Adrenal gland (tissue), 12 donors: ENCODE data around the gene CCDC83. TPM values are rescaled to one million over a fixed set of nuclear protein-coding genes. Genes with fewer than 3 reads are reported as not detected.

Source experiments
- DNase-seq, 7 donors: peaks; one replicate each; pipeline ENCODE4 v3.0.0-alpha.2; 2019 to 2020
- H3K27ac ChIP-seq, 5 donors: fragments of 200-600 bp; sonication (generic) in 4 of 5; 1 replicate in 3 of 5; 2 replicates in 2 of 5; pipeline versions ENCODE4 v1.5.1 to v1.8.0; 2016 to 2020; ENCODE audit warnings: mild to moderate bottlenecking in 1 of 5
- H3K27me3 ChIP-seq: fragments of 200-600 bp; 2 replicates; pipeline ENCODE4 v1.8.0; 2021
- H3K36me3 ChIP-seq, 2 donors: fragments of 200-600 bp; replicated peaks in 1 of 2; 1 replicate in 1 of 2; 2 replicates in 1 of 2; pipeline versions ENCODE4 v1.5.1 to v1.8.0; 2018 to 2022
- H3K4me1 ChIP-seq, 2 donors: fragments of 200-600 bp; replicated peaks in 1 of 2; 1 replicate in 1 of 2; 2 replicates in 1 of 2; pipeline versions ENCODE4 v1.5.1 to v1.8.0; 2018 to 2021
- H3K4me3 ChIP-seq, 4 donors: fragments of 200-600 bp; sonication (generic) in 3 of 4; one replicate each; pipeline ENCODE4 v1.5.1; 2016 to 2018
- H3K9me3 ChIP-seq, 3 donors: fragments of 200-600 bp; sonication (generic) in 1 of 3; replicated peaks in 1 of 3; 1 replicate in 2 of 3; 2 replicates in 1 of 3; pipeline versions ENCODE4 v1.5.1 to v1.8.0; 2016 to 2021
- CTCF ChIP-seq, 6 experiments: fragments of 450-650 bp in 4 of 6; fragments of 200-600 bp in 2 of 6; sonication (generic) in 1 of 6; IDR thresholded peaks; 1 replicate in 5 of 6; 2 replicates in 1 of 6; pipeline versions ENCODE4 v1.5.1 to v1.8.0; 2016 to 2021; ENCODE audit warnings: antibody characterized with exemption in 6 of 6, mild to moderate bottlenecking in 2 of 6, moderate library complexity in 1 of 6
- POLR2A ChIP-seq, 2 donors: fragments of 450-650 bp; IDR thresholded peaks; one replicate each; pipeline ENCODE4 v1.6.1; 2017; ENCODE audit warnings: antibody characterized with exemption in 2 of 2, mild to moderate bottlenecking in 2 of 2, moderate library complexity in 1 of 2
- WGBS, 4 donors: extraction: QIAGEN DNeasy Blood & Tissue Kit in 2 of 4; methylation state at CpG; one replicate each; pipeline versions ENCODE4 v1.1.5 to v1.1.7; 2013 to 2017; 5-methylcytosine and 5-hydroxymethylcytosine counted together
- intact Hi-C, 2 donors: fragments of 100-400 bp; cut with DNase I; formaldehyde crosslinking; loops; one replicate each; pipeline versions ENCODE4 v1.14.1 to v1.15.0; 2022 to 2023
- polyA plus RNA-seq, 3 donors: library from polyadenylated mRNA; stranded (reverse); fragments of 200-250 nt in 2 of 3; fragments of 350-450 nt in 1 of 3; fragmentation: Illumina TruSeq in 1 of 3; extraction: RNeasy Lipid Tissue Mini Kit (QIAGEN cat#74804) in 1 of 3; gene quantifications; one replicate each; pipeline ENCODE4 v1.2.3, GENCODE V29; 2013 to 2014
- total RNA-seq, 9 donors: library from RNA; depleted of rRNA in 4 of 9; stranded (reverse); fragments of >200 nt in 4 of 9; fragments of 120-200 nt in 1 of 9; fragmentation: NEBNext Ultra II Directional in 1 of 9; extraction: Animal tissue kit (Norgen Biotek cat#: 25700) in 1 of 9; gene quantifications; one replicate each; pipeline versions ENCODE4 v1.1.0 to v1.2.4, GENCODE V29; 2013 to 2023
- donor health status: healthy with polysubstance abuse.
- donor health status: Bipolar disorder and iron deficiency.
- donor health status: DM: yes; HTN: yes; CAD: no.
- donor health status: DM: no; HTN: no; CAD: no.
- donor health status: DM: no; HTN: no; CAD: no.
- donor health status: DM: yes; HTN: yes; CAD: no.

The CCDC83 gene
- total and polyA plus RNA-seq, 12 donors = not detected

DNA sequence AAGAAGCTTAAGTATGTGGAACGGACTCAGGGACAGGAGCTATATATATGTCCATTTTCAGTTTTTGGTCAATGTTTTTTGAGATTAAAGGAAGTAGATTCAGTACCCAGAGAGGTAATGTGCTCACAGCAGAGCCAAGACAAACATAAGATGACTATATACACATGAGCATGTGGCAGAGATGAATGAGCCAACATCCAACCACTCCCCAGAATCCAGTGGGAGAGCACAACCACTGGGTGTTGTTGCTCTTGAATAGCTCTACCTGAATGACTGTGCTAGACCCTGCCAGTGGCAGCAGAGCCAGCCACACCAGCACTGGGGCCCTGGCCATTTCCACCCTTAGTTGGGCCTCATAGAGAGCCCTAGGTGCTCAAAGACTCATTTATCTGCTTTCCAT, 33.5 kb upstream of the CCDC83 start:
- no peaks in the 10 kb centered on the region for H3K36me3 ChIP-seq
- no peaks in the 10 kb centered on the region for H3K9me3 ChIP-seq
- intact Hi-C loops = no loop called here
- no peak overlapping the region for H3K4me3 ChIP-seq
- 93 to 100% (median 96%) methylated on average over 1 of the region's 1 CpG for WGBS, 4 donors
- DNase-seq = no peak
- no peaks in the 10 kb centered on the region for H3K27me3 ChIP-seq
- H3K27ac ChIP-seq = no peak overlapping the region
- peaks cover 0 to 8% of the 10 kb centered on the region in 2 donors for H3K4me1 ChIP-seq
- no peak for TF ChIP-seq POLR2A (IDR thresholded peaks at IDR 0.05)
- TF ChIP-seq CTCF (IDR thresholded peaks at IDR 0.05) = no peak

GRCh38 chr11:85822814-85823213, 32.4 kb upstream of the CCDC83 start:
- Histone ChIP-seq H3K27ac (no peak overlapping the region), H3K9me3 (no peaks in the 10 kb centered on the region), H3K4me1 (peaks cover 0 to 20% of the 10 kb centered on the region in 2 donors), H3K36me3 (no peaks in the 10 kb centered on the region), H3K4me3 (no peak overlapping the region), H3K27me3 (no peaks in the 10 kb centered on the region)
- DNase-seq = no peak
- TF ChIP-seq POLR2A (IDR thresholded peaks at IDR 0.05) = no peak
- TF ChIP-seq CTCF (IDR thresholded peaks at IDR 0.05) = no peak
- intact Hi-C loops = no loop called here
- WGBS, 4 donors = 86 to 98% (median 90%) methylated on average over 3 of the region's 3 CpGs

DNA sequence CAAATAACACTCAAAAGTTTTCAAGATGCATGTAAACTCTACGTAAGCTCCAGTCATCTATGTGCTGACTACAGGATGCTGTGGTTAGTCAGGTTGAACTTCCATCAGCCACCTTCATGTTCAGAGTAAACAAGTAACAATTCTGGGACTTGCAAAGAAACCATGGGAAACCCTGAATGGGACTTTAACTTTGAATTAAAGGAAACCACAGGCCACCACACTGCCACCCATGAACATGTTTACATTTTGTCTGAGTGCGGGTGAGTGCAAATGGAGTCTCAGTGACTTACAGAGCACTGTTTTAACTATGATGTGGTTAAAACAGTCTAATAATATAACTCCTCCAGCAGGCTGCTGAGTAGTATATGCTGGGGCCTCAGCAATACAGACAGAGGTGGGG, 31.4 kb upstream of the CCDC83 start:
- Histone ChIP-seq H3K4me3 (no peak overlapping the region), H3K27ac (no peak overlapping the region), H3K36me3 (no peaks in the 10 kb centered on the region), H3K27me3 (no peaks in the 10 kb centered on the region), H3K9me3 (no peaks in the 10 kb centered on the region), H3K4me1 (peaks cover 0 to 28% of the 10 kb centered on the region in 2 donors)
- TF ChIP-seq POLR2A (IDR thresholded peaks at IDR 0.05) (no peak), CTCF (IDR thresholded peaks at IDR 0.05) (no peak)
- no peak for DNase-seq
- 79 to 93% (median 91%) methylated on average over 2 of the region's 2 CpGs for WGBS, 4 donors
- intact Hi-C loops = no loop called here

DNA sequence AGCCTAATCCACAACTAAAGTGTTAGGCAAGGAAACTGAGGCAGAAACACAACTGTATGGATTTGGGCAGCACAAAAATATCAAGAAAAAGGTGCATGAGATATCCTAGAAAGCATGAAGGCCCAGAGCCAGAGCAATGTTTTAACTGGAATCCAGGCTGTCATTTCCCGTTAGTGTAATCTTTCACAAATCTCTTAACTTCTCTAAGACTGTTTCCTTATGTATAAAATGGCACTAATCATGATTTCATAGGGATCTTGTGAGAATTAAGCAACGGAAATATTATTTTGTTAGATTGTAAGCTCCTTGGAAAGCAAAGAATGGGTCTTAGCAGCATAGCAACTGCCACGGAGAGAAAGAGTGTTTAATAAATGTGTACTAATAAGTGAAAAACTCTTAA, 29.6 kb upstream of the CCDC83 start:
- 64 to 78% (median 73%) methylated on average over 3 of the region's 3 CpGs for WGBS, 4 donors
- no peaks in the 10 kb centered on the region for H3K27me3 ChIP-seq
- H3K4me3 ChIP-seq = no peak overlapping the region
- TF ChIP-seq CTCF (IDR thresholded peaks at IDR 0.05) (no peak), POLR2A (IDR thresholded peaks at IDR 0.05) (no peak)
- no peaks in the 10 kb centered on the region for H3K9me3 ChIP-seq
- intact Hi-C loops = no loop called here
- DNase-seq = no peak
- H3K36me3 ChIP-seq = no peaks in the 10 kb centered on the region
- H3K4me1 ChIP-seq = peaks cover 0 to 28% of the 10 kb centered on the region in 2 donors
- H3K27ac ChIP-seq = no peak overlapping the region
